Midbrain (tissue), 1 donor: ENCODE data around the gene CCNA1.

Experiments used
- DNase-seq: peaks from one replicate; lab custom pipeline; 2025; lab: John Stamatoyannopoulos, UW

CCNA1 gene

GRCh38 chr13:36432106-36432544, at the start of gene CCNA1:
Gene CCNA1, plus strand, starts transcription at chr13:36432495. Its CDS starts 562 bp downstream, at chr13:36433057.
- DNase-seq = no peak

- no peak for DNase-seq
Observed at GRCh38 chr13:36385489-36385888, 46.8 kb upstream of the CCNA1 start.

DNA sequence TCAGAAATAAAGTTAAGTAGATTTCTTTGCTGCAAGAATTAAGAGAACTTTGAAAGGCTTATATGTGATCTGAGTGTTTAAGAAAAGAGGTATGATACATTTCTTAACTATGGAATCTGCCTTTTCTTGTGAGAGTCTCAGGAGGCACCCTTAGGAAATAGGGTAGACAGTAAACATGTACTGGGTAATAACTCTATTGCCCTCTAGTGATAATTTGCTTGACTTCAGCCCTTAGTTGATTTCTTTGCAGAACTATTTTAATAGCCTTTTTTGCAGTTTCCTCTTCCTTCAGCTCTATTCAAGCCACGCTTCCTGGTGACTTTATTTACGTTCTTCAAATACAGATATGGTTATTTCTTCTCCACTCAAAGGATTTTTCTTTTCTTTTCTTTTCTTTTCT, 37.0 kb upstream of the CCNA1 start:
- DNase-seq = peak; percentile 59

DNA sequence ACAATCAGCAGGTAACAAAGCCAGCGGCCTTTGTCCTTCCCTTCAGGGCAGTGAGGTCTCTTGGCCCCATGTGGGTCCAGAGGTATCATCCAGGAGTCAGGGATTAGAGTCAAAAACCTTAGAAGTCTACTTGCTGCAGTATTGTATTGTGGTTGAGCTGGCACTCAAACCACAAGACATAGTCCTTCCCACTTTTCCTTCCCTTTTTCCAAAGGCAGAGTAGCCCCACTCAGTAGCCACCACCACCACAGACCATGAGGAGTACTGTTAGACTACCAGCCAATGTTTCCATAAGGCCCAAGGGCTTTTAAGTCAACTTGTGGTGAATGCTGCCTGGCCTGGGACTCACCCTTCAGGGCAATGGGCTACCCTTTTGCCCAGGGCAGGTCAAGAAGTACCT, 27.1 kb upstream of the CCNA1 start:
- no peak for DNase-seq

DNA sequence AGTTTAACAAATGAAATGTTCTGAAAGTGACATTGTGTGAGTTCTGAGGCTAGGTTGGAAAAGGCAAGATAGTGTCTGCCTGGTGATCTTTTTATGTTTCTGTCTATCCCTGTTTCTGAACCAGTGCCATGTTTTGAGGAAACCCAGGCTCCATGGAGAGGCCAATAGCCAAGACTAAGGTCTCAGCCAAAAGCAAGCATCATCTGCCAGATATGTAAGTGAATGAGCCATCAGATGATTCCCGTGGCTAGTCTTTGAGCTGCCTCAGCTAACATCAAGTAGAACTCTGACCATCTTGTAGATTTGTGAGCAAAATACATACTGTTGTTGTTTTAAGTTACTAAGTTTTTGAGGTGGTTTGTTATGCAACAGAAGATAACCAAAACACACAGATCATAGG, 19.6 kb upstream of the CCNA1 start:
- no peak for DNase-seq

DNA sequence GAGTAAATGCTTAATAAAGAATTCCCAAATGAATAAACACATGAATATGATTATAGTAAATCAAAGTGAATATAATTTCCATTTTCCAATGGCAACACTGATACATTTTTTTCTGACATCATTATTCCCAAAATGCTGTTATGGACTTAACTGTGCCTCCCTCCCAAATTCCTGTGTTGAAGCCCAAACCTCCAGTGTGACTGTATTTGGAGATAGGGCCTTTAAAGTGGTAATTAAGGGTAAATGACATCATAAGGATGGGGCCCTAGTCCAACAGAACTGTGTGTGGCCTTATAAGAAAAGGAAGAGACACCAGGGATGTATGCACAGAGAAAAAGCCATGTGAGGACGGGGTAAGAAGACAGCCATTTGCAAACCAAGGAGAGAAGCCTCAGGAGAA, 19.1 kb upstream of the CCNA1 start:
- no peak for DNase-seq

- no peak for DNase-seq
Observed at GRCh38 chr13:36414461-36414860, 17.8 kb upstream of the CCNA1 start.

DNA sequence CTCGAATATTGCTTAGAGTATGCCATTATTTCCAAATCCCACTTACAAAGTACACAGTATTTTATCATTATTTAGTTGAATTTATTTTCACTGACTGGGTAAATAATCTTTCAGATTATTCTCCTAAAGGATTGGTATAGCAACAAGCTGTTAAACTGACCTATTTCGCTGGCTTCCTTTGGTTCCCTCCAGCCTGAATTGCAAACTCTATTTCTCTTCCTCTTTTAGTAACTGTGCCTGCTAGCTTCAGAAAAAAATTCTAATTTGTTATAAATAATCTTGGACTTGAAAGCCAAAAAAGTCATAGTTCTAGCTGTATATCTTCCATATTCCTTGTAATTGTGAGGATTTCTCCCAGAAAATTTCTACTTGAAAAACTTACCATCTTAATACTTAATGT, 15.0 kb upstream of the CCNA1 start:
- no peak for DNase-seq

- DNase-seq = no peak
Observed at GRCh38 chr13:36418022-36418805, 14.1 kb upstream of the CCNA1 start.

GRCh38 chr13:36420437-36420891, 11.8 kb upstream of the CCNA1 start:
- peak; percentile 84 for DNase-seq

GRCh38 chr13:36421447-36421846, 10.8 kb upstream of the CCNA1 start:
- DNase-seq = no peak

GRCh38 chr13:36428086-36428485, 4.2 kb upstream of the CCNA1 start:
- no peak for DNase-seq

- no peak for DNase-seq
Observed at GRCh38 chr13:36430247-36431203, 1.8 kb upstream of the CCNA1 start.

- DNase-seq = no peak
Observed at GRCh38 chr13:36431204-36432105, 840 bp upstream of the CCNA1 start.

- no peak for DNase-seq
Observed at GRCh38 chr13:36436811-36437210, 4.5 kb downstream of the CCNA1 start.

DNA sequence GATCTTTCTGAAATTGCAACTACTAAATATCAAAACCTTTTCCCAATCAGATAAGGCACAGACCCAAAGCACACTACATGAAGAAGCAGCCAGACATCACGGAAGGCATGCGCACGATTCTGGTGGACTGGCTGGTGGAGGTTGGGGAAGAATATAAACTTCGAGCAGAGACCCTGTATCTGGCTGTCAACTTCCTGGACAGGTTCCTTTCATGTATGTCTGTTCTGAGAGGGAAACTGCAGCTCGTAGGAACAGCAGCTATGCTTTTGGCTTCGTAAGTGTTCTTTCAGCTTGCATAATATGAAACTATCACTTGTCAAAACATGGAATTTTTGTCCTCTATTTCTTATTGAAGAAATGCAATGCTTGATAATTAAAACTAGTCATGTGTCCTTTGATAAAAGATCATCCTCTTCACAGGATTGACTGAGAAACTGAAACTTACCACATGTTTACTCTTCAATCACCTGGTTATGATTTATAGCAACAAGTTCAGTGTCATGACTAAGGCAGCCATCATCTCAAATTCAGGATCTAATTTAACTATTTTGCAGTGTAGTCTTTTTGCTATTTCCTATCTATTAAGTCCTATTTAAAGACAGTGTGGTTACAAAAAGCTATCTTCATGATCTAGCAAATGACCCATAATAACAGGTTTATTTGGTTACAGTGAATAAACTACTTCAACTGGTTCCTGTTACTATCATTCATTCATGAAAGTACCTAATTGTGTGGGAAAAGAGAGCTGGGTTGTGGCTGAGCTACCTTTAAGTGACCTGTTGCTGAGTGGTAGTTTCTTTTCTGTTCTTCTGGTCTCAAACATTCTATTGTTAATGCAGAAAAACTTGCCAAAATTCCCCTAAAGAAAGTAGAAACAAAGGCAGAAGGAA, 6.5 kb downstream of the CCNA1 start:
- DNase-seq = no peak

GRCh38 chr13:36445278-36445677, 13.0 kb downstream of the CCNA1 start:
- no peak for DNase-seq

DNA sequence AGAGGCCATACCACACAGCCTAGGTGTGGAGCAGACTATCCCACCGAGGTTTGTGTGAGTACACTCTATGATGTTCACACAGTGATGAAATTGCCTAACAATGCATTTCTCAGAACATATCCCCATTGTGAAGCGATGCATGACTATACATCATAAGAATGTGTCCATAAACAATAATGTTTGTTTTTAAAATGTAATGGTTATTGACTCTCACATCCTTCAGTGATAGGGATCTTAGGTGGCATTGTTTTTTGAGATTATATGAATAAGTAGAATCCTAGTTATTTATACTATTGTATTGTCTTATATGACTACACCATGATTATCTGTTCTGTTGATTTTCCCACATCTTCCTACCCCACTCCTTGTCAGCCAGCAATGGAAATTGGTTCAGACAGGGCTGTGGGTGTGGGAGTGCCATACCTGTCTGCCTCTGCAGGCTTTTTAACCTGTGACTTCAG, 13.6 kb downstream of the CCNA1 start:
- DNase-seq = no peak

DNA sequence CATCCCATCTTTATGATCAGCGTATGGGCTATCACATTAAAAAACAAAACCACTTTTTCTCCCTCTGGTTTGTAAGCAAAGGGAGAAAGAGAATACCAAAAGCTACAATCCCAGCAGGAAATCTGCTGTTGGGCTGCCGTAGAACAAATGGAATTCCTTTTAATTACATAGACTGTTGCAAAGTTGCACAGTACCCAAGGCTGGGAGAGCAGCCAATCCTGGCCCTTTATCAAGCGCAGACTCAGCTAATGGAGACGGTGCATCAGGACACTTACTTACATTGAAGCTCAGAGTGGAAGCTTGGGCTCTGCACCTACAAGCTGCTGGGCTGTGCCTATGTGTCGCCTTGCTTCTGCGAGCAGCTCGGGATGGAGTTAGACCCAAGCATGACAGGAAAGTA, 15.2 kb downstream of the CCNA1 start:
- no peak for DNase-seq

DNA sequence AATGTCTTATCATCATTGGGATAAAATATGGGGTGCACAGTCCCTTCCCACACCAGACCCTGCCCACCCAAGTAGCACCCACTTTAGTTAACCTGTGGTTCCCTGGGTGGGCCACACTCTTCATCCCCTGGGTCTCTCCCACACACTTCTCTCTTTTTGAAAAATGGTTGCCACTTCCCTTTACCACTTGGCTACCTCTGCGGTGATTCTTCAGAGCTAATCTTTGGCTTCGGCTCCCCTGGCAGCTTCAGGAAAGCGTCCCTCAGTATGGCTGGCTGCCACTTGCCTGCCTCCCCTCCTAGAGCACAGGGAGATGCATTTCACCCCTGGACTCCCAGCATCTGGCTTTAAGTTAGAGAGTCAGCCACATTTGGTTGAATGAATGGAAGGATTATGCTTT, 18.2 kb downstream of the CCNA1 start:
- DNase-seq = no peak

DNA sequence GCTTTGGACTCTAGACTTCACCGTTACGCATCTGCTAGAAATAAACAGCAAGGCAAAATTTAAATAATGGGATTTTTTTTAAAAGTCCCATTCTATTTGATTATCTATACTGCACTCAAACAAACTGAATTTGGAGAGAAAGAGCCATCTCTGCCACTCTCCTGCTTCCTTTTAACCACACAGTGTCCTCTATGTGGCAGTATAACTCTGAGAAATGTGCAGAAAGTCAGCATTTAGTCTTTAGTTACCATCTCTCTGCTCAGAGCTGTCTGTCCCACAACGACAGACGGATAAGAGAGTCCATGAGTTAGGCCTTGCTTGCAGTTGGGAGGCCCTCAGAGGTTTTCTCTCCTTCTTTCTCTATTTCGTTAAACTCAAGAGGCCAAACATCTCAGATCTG, 21.2 kb downstream of the CCNA1 start:
- DNase-seq = no peak
